ENCODE data around the gene BAHCC1. TPM values are rescaled to one million over a fixed set of nuclear protein-coding genes. Genes with fewer than 3 reads are reported as not detected.

Gene BAHCC1
- total and polyA plus RNA-seq, 2 of the 8 experiments (the other 6 are each of a cell fraction or from before 2014, with no cell fraction given), result 0.26 to 0.58 TPM

DNA sequence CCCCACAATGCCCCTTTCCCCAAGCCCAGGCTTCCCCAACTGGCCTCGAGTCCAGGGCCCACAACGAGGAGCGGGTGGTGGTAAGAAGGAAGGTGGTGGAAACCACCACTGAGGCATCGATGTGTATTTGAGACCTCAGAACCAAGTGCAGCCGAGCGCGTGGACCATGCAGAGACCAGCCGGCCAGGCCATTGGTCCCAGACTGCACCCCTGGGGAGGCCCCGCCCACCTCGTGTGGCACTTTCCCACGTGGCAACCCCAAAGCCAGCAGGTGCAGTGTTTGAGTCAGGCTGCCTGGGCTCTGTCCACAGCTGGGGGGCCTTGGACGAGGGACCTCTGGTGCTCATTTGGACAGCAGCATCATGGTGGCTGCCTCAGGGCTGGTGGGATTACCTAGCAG, 28.1 kb upstream of the BAHCC1 start (continued):
- TF ChIP-seq CHD7 (IDR thresholded peaks at IDR 0.05; ENCODE audit: insufficient replicate concordance, low read length) (no peak), BCL11A (IDR thresholded peaks at IDR 0.05; ENCODE audit: low read depth in 2 of 2, low read length in 2 of 2) (no peak), SUZ12 (IDR thresholded peaks at IDR 0.05; ENCODE audit: low read length) (no peak)

All from H1 (cell line).